Stomach smooth muscle (tissue), 2 donors: Measurements from ENCODE around the gene EPM2A.

ENCODE experiments used
- H3K27ac ChIP-seq: one replicate; pipeline ENCODE4 v1.7.0; 2013; ENCODE audit warnings: mild to moderate bottlenecking, low read length, inconsistent platforms
- H3K27me3 ChIP-seq, 2 donors: one replicate each; pipeline ENCODE4 v1.7.0; 2013; ENCODE audit warnings: low read length in 2 of 2; ENCODE audit not compliant: insufficient read depth in 2 of 2, control insufficient read depth in 1 of 2
- H3K36me3 ChIP-seq, 2 donors: one replicate each; pipeline ENCODE4 v1.7.0; 2013; ENCODE audit warnings: low read length in 2 of 2; ENCODE audit not compliant: control insufficient read depth in 2 of 2, insufficient read depth in 2 of 2
- H3K4me1 ChIP-seq: one replicate; pipeline ENCODE4 v1.7.0; 2013; ENCODE audit warnings: low read length; ENCODE audit not compliant: control insufficient read depth, insufficient read depth
- H3K4me3 ChIP-seq, 2 donors: one replicate each; pipeline ENCODE4 v1.7.0; 2013; ENCODE audit warnings: low read length in 2 of 2
- H3K9ac ChIP-seq, 2 donors: one replicate each; pipeline ENCODE4 v1.7.0; 2013; ENCODE audit warnings: low read length in 2 of 2, mild to moderate bottlenecking in 1 of 2
- H3K9me3 ChIP-seq, 2 donors: one replicate each; pipeline ENCODE4 v1.7.0; 2013; ENCODE audit warnings: low read length in 2 of 2; ENCODE audit not compliant: control insufficient read depth in 2 of 2
- donor health status: healthy.
- donor health status: Pancreatic carcinoma.

Gene EPM2A

DNA sequence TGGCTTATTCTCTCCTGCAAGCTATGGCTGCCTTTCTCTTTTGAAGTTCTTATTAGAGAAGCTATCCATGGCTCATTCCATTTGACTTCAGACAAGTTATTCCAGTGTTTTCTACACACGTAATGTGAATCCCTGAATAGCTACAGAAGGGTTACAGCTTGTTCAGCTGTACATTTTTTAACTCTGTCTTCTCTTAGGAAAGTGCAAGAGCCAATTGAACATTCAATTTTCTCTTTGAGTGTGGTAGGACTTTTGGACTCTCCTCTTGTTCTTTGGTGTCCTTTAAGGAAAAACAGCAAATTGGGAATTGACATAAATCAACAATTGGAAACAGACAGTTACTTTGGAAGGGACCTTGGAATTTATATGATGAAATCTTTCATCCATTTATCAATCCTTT, 125.8 kb downstream of the EPM2A start:
- H3K4me1 ChIP-seq: no peaks in the 10 kb centered on the region
- no peaks in the 10 kb centered on the region for H3K36me3 ChIP-seq
- H3K27me3 ChIP-seq: no peaks in the 10 kb centered on the region
- no peaks in the 10 kb centered on the region for H3K9me3 ChIP-seq
- no peak overlapping the region for H3K4me3 ChIP-seq
- H3K27ac ChIP-seq: no peak overlapping the region
- no peak overlapping the region for H3K9ac ChIP-seq

DNA sequence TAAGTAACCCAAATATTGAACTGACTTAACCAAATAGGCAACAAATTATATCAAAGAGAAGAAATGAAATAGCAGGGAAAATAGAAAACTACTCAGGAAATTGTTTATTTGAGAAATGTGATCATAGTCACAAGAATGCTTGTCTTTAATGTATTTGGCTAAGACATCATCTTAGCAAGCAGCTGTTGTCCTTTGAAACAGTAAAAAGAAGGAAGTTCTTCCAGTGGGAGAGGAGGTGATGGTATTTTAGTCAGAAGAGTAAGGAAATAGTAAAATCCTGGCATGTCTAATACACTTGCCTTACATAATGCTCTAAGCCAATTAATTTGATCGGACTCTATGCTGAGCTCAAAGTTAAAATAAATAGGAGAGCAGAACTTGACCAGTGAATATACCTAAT, 126.5 kb downstream of the EPM2A start:
- Histone ChIP-seq H3K36me3 (no peaks in the 10 kb centered on the region), H3K27ac (no peak overlapping the region), H3K4me3 (no peak overlapping the region), H3K9ac (no peak overlapping the region), H3K27me3 (no peaks in the 10 kb centered on the region), H3K9me3 (no peaks in the 10 kb centered on the region), H3K4me1 (no peaks in the 10 kb centered on the region)

DNA sequence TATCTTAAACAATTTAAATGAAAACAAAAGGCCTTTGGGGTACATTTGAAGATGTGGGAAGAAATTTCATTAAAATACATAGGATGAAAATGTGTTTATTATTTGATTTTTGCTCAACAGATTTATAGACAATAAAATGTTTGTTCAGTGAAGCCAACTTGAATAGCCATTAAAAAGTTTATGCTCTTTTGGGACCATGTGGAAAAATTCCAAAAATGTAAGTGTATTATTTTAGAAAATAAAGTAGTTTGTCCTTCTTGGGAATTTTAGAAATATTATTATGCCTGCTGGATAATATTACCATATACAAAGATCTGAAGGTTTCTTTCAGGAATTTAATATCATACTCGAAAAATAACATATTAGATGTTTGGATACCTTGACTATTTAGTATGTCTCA, 131.3 kb downstream of the EPM2A start:
- H3K27me3 ChIP-seq: no peaks in the 10 kb centered on the region
- H3K27ac ChIP-seq: no peak overlapping the region
- no peaks in the 10 kb centered on the region for H3K4me1 ChIP-seq

GRCh38 chr6:145603424-145603833, 131.9 kb downstream of the EPM2A start:
- Histone ChIP-seq H3K4me3 (no peak overlapping the region), H3K27me3 (no peaks in the 10 kb centered on the region), H3K4me1 (no peaks in the 10 kb centered on the region), H3K9ac (no peak overlapping the region), H3K9me3 (no peaks in the 10 kb centered on the region), H3K36me3 (no peaks in the 10 kb centered on the region), H3K27ac (no peak overlapping the region)

More for the DNA sequence above, 131.3 kb downstream of the EPM2A start:
- H3K9me3 ChIP-seq: no peaks in the 10 kb centered on the region
- no peak overlapping the region for H3K4me3 ChIP-seq
- no peaks in the 10 kb centered on the region for H3K36me3 ChIP-seq
- H3K9ac ChIP-seq: no peak overlapping the region

DNA sequence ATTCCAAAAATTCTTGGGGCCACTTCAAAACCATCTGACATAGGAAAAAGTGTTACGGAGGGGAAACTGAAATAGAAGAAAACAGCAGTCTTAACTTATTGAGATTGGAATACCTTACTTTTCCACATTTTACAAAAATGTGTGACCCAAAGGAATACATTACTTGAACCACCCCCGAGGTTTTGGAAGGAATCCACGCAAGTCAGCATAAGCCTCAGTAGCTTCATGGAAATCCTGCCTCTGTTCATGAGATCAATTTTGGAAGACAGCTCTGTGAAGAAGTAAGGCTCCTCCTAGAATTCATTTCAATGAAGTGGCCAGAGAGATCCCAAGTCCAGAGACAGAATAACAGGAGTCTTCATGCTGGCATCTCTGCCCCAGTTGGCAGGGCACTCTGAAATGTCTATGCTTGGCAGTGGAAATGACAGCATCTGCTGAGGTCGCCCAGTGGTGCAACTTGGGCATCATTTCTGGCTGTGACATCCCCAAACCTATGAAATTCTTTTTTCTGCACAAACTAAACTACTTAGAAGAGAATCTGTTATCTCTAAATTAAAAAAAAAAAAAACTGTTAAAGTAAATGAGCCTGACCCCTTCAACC, 132.5 kb downstream of the EPM2A start:
- no peaks in the 10 kb centered on the region for H3K4me1 ChIP-seq
- H3K27me3 ChIP-seq: no peaks in the 10 kb centered on the region
- H3K9me3 ChIP-seq: no peaks in the 10 kb centered on the region
- no peak overlapping the region for H3K27ac ChIP-seq
- H3K4me3 ChIP-seq: no peak overlapping the region
- no peak overlapping the region for H3K9ac ChIP-seq
- no peaks in the 10 kb centered on the region for H3K36me3 ChIP-seq

DNA sequence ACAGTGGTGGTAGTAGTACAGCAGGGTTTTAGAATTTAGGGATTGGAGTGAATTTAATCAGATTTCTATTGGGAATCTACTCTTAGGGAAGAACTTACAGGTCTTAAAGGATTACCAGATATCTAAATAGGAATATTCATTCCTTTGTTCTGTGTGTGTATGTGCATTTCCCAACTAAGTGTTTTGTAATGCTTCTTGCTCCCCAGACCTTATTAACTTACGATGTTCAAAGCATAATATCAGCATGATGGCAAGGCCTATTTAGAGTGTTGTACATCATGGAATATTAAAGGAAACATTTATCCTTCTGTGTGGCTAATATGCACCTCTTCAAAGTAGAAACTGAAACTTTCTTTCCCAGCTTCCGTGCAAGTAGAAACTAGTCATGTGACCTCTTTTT, 133.9 kb downstream of the EPM2A start:
- no peaks in the 10 kb centered on the region for H3K27me3 ChIP-seq
- H3K36me3 ChIP-seq: no peaks in the 10 kb centered on the region
- no peak overlapping the region for H3K9ac ChIP-seq
- H3K27ac ChIP-seq: no peak overlapping the region
- H3K4me1 ChIP-seq: no peaks in the 10 kb centered on the region
- no peaks in the 10 kb centered on the region for H3K9me3 ChIP-seq
- H3K4me3 ChIP-seq: no peak overlapping the region

DNA sequence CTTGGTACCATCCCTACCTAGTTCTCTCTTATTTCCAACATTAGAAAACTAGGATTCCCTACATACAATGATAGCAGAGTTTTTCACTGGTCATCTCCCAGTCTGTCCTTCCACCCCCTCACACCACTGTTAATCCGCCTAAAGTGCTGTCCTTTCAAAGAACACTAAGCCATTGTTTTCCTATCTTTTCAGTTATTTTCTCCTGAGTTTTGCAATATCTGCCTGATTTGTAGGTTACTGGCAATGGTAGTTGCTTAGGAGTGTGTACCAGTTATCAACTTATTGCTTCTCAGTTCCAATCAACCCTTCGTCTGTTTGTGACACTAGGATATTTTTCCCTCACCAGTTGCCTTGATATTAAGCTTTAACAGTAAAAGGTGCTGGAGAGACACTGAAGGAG, 135.0 kb downstream of the EPM2A start:
- H3K4me3 ChIP-seq: no peak overlapping the region
- no peak overlapping the region for H3K27ac ChIP-seq

GRCh38 chr6:145588981-145589380, 146.3 kb downstream of the EPM2A start:
- H3K27me3 ChIP-seq: no peaks in the 10 kb centered on the region
- H3K36me3 ChIP-seq: no peaks in the 10 kb centered on the region
- no peaks in the 10 kb centered on the region for H3K4me1 ChIP-seq
- no peak overlapping the region for H3K4me3 ChIP-seq
- no peak overlapping the region for H3K27ac ChIP-seq
- H3K9me3 ChIP-seq: no peaks in the 10 kb centered on the region
- H3K9ac ChIP-seq: no peak overlapping the region

More for the DNA sequence above, 135.0 kb downstream of the EPM2A start:
- H3K36me3 ChIP-seq: no peaks in the 10 kb centered on the region
- H3K9me3 ChIP-seq: no peaks in the 10 kb centered on the region
- no peaks in the 10 kb centered on the region for H3K4me1 ChIP-seq
- H3K9ac ChIP-seq: no peak overlapping the region
- no peaks in the 10 kb centered on the region for H3K27me3 ChIP-seq

GRCh38 chr6:145587334-145587733, 148.0 kb downstream of the EPM2A start:
- Histone ChIP-seq H3K9ac (no peak overlapping the region), H3K27ac (no peak overlapping the region), H3K27me3 (no peaks in the 10 kb centered on the region), H3K4me3 (no peak overlapping the region), H3K9me3 (no peaks in the 10 kb centered on the region), H3K4me1 (no peaks in the 10 kb centered on the region), H3K36me3 (no peaks in the 10 kb centered on the region)

GRCh38 chr6:145583753-145584152, 151.6 kb downstream of the EPM2A start:
- Histone ChIP-seq H3K4me1 (no peaks in the 10 kb centered on the region), H3K4me3 (no peak overlapping the region), H3K9me3 (no peaks in the 10 kb centered on the region), H3K27me3 (no peaks in the 10 kb centered on the region), H3K9ac (no peak overlapping the region), H3K27ac (no peak overlapping the region), H3K36me3 (no peaks in the 10 kb centered on the region)
